WI38 (cell line): ENCODE measurements around the gene CLRN1.

ENCODE experiments used
- H3K4me3 ChIP-seq: 2 replicates; pipeline ENCODE4 v1.5.1; 2011; ENCODE audit warnings: low read depth, mild to moderate bottlenecking, control low read depth, low read length
- TF ChIP-seq, protein P1 (sequence below): IDR thresholded peaks from 2 replicates; pipeline ENCODE4 v1.5.1; 2012; ENCODE audit warnings: low read depth, mild to moderate bottlenecking, control low read depth, low read length

Gene CLRN1

DNA sequence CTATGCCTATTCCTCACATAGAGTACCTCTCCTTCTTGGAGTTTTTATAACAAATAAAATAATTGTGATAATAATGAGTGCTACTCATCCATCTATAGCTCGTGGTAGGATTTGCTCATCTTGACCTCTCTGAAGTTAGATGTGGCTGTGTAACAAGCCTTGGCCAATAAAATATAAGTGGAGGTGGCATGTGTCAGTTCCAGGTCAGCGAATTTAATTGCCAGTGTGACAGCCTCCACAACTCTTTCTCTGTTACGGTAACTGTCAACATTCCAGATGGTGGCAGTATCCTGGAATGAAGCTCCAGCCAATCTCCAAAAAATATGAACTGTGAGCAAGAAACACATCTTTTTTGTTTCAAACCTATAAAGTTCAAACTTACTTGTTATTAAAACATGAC lies 13.8 kb downstream of the CLRN1 start:
- TF ChIP-seq, protein P1, sequence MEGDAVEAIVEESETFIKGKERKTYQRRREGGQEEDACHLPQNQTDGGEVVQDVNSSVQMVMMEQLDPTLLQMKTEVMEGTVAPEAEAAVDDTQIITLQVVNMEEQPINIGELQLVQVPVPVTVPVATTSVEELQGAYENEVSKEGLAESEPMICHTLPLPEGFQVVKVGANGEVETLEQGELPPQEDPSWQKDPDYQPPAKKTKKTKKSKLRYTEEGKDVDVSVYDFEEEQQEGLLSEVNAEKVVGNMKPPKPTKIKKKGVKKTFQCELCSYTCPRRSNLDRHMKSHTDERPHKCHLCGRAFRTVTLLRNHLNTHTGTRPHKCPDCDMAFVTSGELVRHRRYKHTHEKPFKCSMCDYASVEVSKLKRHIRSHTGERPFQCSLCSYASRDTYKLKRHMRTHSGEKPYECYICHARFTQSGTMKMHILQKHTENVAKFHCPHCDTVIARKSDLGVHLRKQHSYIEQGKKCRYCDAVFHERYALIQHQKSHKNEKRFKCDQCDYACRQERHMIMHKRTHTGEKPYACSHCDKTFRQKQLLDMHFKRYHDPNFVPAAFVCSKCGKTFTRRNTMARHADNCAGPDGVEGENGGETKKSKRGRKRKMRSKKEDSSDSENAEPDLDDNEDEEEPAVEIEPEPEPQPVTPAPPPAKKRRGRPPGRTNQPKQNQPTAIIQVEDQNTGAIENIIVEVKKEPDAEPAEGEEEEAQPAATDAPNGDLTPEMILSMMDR = no peak
- H3K4me3 ChIP-seq = no peak overlapping the region

DNA sequence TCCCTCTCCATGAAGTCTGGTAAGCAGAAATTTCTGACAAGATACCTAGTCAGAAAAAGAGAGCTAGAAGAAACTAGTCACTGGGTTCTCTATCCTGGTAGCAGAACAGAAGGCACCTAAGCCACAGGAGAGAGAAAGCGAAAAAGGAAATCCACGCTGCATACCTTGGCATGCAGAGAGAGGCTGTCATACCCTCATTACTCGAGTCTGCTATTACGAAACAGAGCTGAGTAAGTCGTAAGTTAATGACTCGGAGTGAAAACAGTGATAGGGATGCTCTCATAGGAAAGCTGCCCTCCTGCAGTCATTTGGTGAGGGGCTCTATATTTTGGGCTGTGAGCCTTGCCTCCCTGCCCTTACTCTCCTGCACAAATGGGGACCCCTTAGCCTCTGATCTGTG lies 16.2 kb downstream of the CLRN1 start:
- H3K4me3 ChIP-seq = no peak overlapping the region
- TF ChIP-seq, protein P1 = no peak

DNA sequence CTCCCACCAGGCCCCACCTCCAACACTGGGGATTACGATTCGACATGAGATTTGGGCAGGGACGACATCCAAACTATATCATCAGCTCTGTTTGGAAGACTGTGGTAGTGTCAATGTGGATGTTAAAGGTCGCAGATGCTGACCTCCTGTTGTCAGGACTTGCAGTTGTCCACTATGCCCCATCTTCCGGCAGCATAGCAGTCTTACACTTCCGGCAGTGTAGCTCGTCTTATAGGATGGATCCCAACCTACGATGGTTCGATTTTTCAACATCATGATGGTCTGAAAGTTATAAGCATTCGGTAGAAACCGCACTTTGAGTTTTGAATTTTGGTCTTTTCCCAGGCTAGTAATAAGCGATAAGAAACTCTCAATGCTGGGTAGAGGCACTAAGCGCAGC lies 20.6 kb downstream of the CLRN1 start:
- H3K4me3 ChIP-seq = no peak overlapping the region
- TF ChIP-seq, protein P1 = no peak

DNA sequence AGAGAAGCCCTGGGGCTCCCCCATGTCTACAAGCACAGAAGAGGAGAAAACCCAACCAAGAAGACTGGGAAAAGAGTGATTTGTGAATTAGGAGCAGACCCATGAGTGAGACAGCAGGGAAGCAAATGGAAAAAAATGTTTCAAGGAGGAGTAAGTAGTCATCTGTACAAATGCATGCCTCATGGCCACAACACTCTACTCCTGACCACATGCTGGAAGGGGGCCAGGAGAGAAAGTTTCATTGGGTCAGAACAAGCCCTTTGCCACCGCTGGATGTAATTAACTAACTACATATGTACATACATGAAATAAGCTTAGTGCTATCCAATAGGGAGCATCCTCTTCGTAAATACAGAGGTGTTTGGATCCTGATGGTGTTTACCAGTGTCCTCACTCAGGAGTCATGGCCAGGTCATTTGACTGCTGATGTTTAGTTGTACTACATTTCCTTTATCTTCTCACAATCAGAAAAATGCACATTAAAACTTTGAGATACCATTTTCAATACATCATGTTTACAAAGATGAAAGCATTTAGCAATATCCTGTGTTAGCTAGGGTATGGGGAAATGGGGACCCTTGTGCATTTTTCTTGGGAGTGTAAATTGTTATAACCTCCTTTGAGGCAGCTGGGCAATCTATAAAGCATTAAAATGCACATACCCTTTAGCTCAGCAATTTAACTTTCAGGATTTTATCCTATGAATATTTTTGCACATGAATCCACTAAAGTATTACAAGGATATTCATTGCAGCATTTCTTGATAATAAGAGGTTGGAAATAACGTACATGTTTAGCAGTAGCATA lies 27.1 kb downstream of the CLRN1 start:
- TF ChIP-seq, protein P1 = no peak
- no peak overlapping the region for H3K4me3 ChIP-seq

DNA sequence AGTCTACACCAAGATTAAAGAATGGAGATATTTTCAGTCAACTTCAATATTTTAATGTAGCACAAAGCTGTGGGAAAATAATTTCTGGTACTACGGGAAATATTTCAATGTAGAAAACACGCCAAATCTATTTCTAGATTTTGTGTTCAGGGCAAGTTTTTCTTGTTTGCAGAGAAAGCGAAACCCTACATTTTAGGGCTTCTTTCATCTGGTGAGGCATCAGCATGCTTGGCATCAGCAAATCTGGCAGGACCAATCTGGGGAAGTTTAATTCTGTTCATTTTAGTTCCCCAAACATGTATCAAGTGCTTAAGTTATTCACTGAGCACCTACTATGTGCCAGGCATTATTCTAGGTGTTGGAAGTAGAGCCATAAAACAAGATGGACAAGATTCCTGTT lies 30.3 kb downstream of the CLRN1 start:
- no peak overlapping the region for H3K4me3 ChIP-seq
- TF ChIP-seq, protein P1 = no peak

DNA sequence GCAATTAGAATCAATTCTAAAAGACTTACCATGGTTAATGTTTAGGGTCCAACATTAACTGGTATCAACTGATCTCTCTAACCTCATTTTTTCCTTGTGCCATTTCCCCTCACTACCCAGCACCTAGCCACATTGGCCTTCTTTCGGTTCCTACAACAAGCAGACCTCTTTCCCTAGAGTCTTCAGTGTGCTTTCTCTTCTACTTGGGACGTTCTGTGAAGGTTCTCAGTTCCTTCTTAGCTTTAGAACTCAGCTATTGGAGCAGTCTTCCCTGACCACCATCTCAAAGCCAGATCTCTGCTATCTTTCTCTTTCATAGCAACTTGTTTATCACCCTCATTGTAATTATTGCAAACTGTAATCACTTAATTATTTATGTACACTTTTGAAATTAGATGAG lies 35.8 kb downstream of the CLRN1 start:
- TF ChIP-seq, protein P1 = no peak
- no peak overlapping the region for H3K4me3 ChIP-seq

DNA sequence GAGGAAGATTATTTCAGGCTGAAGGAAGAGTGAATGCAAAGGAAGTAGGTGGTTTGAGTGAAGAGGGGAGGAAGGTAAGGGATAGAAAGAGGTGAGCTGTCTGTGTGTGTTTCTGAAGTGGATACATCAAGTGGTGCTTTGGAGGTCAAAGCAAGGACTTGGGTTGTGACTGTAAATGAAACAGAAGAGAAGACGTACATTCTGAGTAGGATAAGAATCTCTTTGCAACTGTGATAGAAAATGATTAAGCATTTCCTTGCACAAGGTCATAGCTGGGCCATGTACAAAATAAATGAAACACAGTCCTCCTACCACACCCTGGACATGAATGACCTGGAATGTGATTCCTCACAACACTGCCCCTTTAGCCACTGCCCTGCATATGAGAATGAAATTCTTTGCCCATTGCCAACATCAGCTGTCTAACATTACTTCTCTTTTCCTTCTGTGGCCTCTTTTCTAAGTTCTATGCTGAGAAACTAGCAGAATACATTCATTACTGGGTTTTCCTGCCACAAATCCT lies 39.0 kb downstream of the CLRN1 start:
- TF ChIP-seq, protein P1 = no peak
- H3K4me3 ChIP-seq = no peak overlapping the region
